A549 (cell line): Measurements from ENCODE around the gene ARHGAP4.

Source experiments
- ATOH8 ChIP-seq: fragments of 250-450 bp; sonication (Bioruptor Pico); IDR thresholded peaks from 2 replicates; pipeline ENCODE4 v1.5.0; 2020; ENCODE audit warnings: low read depth, mild to moderate bottlenecking, moderate library complexity
- CTCF ChIP-seq: fragments of >200 bp; sonication (Bioruptor Twin); formaldehyde crosslinking; IDR thresholded peaks from 3 replicates; pipeline ENCODE4 v1.5.1; 2016
- EP300 ChIP-seq, 2 experiments: fragments of >200 bp; sonication (Bioruptor Twin); formaldehyde crosslinking; IDR thresholded peaks; 2 replicates in 1 of 2; 3 replicates in 1 of 2; pipeline ENCODE4 v1.6.1; 2016 to 2017
- MAX ChIP-seq: IDR thresholded peaks from 2 replicates; pipeline ENCODE4 v1.6.1; 2012
- NR3C1 ChIP-seq: fragments of >200 bp; sonication (Bioruptor Twin); formaldehyde crosslinking; IDR thresholded peaks from 3 replicates; pipeline ENCODE4 v1.6.1; 2017
- POLR2A ChIP-seq: IDR thresholded peaks from 2 replicates; pipeline ENCODE4 v1.6.1; 2012; ENCODE audit warnings: mild to moderate bottlenecking, low read length
- RAD21 ChIP-seq, 2 experiments: fragments of >200 bp in 1 of 2; sonication (Bioruptor Twin) in 1 of 2; formaldehyde crosslinking in 1 of 2; IDR thresholded peaks in 1 of 2; conservative IDR thresholded peaks in 1 of 2; 2 replicates in 1 of 2; 3 replicates in 1 of 2; pipeline ENCODE4 v1.6.1; 2012 to 2018; ENCODE audit warnings: inconsistent platforms in 1 of 2
- RFX5 ChIP-seq: fragments of 450-650 bp; IDR thresholded peaks from 2 replicates; pipeline ENCODE4 v1.7.1; 2014; ENCODE audit warnings: antibody characterized with exemption, mild to moderate bottlenecking, moderate library complexity
- SMC3 ChIP-seq: fragments of >200 bp; sonication (Bioruptor Twin); formaldehyde crosslinking; IDR thresholded peaks from 3 replicates; pipeline ENCODE4 v1.6.1; 2018; ENCODE audit warnings: inconsistent platforms
- SREBF2 ChIP-seq: fragments of 450-650 bp; IDR thresholded peaks from 2 replicates; pipeline ENCODE4 v1.6.1; 2014; ENCODE audit warnings: mild to moderate bottlenecking, moderate library complexity
- ZSCAN20 ChIP-seq: fragments of 250-450 bp; sonication (Bioruptor Pico); IDR thresholded peaks from 2 replicates; pipeline ENCODE4 v1.8.0; 2022; ENCODE audit warnings: mild to moderate bottlenecking, moderate library complexity

- TF ChIP-seq CTCF (no peak), RAD21 (conservative IDR thresholded peaks at IDR 0.05 in 1 of 2, IDR thresholded peaks at IDR 0.05 in 1 of 2) (no peak), MAX (no peak), POLR2A (no peak), SREBF2 (no peak), ZSCAN20 (no peak), EP300 (IDR thresholded peaks at IDR 0.05) (no peak), NR3C1 (no peak), SMC3 (no peak), ATOH8 (CRISPR knock-in tag) (no peak), RFX5 (no peak)
These were observed 44.0 kb downstream of the ARHGAP4 start for GRCh38 chrX:153882086-153882498.
